Neutrophil (primary cell): ENCODE data around the gene MPDZ.

Experiments
- H3K27ac ChIP-seq: fragments of 200-600 bp; sonication (generic); 2 replicates; pipeline ENCODE4 v1.5.1; 2016; ENCODE audit warnings: mild to moderate bottlenecking, moderate library complexity
- H3K27me3 ChIP-seq: fragments of 200-600 bp; sonication (generic); 2 replicates; pipeline ENCODE4 v1.6.0; 2016; ENCODE audit warnings: mild to moderate bottlenecking
- H3K36me3 ChIP-seq: fragments of 200-600 bp; sonication (generic); 2 replicates; pipeline ENCODE4 v1.5.1; 2017
- H3K4me1 ChIP-seq, 2 experiments: fragments of 200-600 bp in 1 of 2; sonication (generic) in 1 of 2; 1 replicate in 1 of 2; 2 replicates in 1 of 2; pipeline versions ENCODE4 v1.5.1 to v1.6.1; 2013 to 2016; ENCODE audit warnings: low read depth in 1 of 2, low read length in 1 of 2, mild to moderate bottlenecking in 1 of 2, moderate library complexity in 1 of 2; ENCODE audit not compliant: control insufficient read depth in 1 of 2, insufficient read depth in 1 of 2
- H3K4me3 ChIP-seq, 2 experiments: fragments of 200-600 bp in 1 of 2; sonication (generic) in 1 of 2; 1 replicate in 1 of 2; 2 replicates in 1 of 2; pipeline ENCODE4 v1.5.1; 2013 to 2016; ENCODE audit warnings: low read depth in 1 of 2, low read length in 1 of 2, mild to moderate bottlenecking in 1 of 2, moderate library complexity in 1 of 2
- H3K9me3 ChIP-seq: fragments of 200-600 bp; sonication (generic); 2 replicates; pipeline ENCODE4 v1.5.1; 2016
- TF ChIP-seq, protein P1 (sequence below): fragments of 200-600 bp; sonication (generic); IDR thresholded peaks from 2 replicates; pipeline ENCODE4 v1.5.1; 2016; ENCODE audit warnings: antibody characterized with exemption

Gene MPDZ

GRCh38 chr9:13111778-13112177 is 167.7 kb downstream of the MPDZ start:
- Histone ChIP-seq H3K36me3 (no peaks in the 10 kb centered on the region), H3K4me3 (no peak overlapping the region), H3K27me3 (no peaks in the 10 kb centered on the region), H3K4me1 (no peaks in the 10 kb centered on the region), H3K27ac (no peak overlapping the region), H3K9me3 (no peaks in the 10 kb centered on the region)
- TF ChIP-seq, protein P1, sequence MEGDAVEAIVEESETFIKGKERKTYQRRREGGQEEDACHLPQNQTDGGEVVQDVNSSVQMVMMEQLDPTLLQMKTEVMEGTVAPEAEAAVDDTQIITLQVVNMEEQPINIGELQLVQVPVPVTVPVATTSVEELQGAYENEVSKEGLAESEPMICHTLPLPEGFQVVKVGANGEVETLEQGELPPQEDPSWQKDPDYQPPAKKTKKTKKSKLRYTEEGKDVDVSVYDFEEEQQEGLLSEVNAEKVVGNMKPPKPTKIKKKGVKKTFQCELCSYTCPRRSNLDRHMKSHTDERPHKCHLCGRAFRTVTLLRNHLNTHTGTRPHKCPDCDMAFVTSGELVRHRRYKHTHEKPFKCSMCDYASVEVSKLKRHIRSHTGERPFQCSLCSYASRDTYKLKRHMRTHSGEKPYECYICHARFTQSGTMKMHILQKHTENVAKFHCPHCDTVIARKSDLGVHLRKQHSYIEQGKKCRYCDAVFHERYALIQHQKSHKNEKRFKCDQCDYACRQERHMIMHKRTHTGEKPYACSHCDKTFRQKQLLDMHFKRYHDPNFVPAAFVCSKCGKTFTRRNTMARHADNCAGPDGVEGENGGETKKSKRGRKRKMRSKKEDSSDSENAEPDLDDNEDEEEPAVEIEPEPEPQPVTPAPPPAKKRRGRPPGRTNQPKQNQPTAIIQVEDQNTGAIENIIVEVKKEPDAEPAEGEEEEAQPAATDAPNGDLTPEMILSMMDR: no peak

- Histone ChIP-seq H3K36me3 (no peaks in the 10 kb centered on the region), H3K4me3 (no peak overlapping the region), H3K27me3 (no peaks in the 10 kb centered on the region), H3K4me1 (no peaks in the 10 kb centered on the region), H3K27ac (no peak overlapping the region), H3K9me3 (no peaks in the 10 kb centered on the region)
- TF ChIP-seq, protein P1: no peak
Observed at GRCh38 chr9:13110766-13111417, 168.6 kb downstream of the MPDZ start.

DNA sequence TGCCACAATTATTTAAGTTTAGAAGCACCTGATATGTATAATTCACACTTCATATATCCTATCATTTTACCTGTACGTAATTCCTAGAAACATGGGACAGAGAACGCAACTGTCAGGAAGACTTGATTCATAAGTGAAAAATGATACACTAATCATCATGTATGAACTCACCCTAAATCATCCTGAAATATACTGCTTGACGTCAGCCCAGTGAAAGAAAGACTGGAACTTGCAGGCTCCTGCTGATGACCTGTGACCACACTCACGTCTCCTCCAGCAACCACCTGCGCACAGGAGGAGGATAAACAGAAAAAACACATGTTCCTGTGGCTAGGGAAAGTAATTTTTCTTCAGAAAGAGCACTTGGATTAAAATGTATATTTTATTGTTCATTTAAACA is 169.7 kb downstream of the MPDZ start:
- H3K4me1 ChIP-seq: no peaks in the 10 kb centered on the region
- no peaks in the 10 kb centered on the region for H3K9me3 ChIP-seq
- no peaks in the 10 kb centered on the region for H3K36me3 ChIP-seq
- TF ChIP-seq, protein P1: no peak
- no peaks in the 10 kb centered on the region for H3K27me3 ChIP-seq
- H3K27ac ChIP-seq: no peak overlapping the region
- no peak overlapping the region for H3K4me3 ChIP-seq

DNA sequence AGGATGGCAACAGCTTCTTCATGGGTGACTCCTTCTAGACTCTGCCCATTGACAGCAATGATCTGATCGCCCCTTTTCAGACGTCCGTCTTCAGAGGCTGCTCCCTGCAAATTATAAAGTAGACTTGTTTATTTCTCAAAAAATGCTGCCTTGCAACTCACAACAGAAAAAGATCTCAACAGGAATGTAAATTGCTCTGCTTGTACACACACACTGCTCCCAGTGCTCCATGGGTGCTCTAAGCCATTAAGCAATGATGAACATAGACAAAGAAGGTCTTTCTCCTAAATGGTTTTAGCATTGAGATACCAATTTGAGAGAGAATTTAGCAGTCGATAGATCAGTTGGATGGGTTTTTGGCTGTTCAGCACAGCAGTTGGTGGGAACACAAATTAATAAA is 172.5 kb downstream of the MPDZ start:
- TF ChIP-seq, protein P1: no peak
- no peak overlapping the region for H3K4me3 ChIP-seq
- no peaks in the 10 kb centered on the region for H3K27me3 ChIP-seq
- H3K4me1 ChIP-seq: no peaks in the 10 kb centered on the region
- H3K9me3 ChIP-seq: no peaks in the 10 kb centered on the region
- H3K36me3 ChIP-seq: no peaks in the 10 kb centered on the region
- no peak overlapping the region for H3K27ac ChIP-seq

DNA sequence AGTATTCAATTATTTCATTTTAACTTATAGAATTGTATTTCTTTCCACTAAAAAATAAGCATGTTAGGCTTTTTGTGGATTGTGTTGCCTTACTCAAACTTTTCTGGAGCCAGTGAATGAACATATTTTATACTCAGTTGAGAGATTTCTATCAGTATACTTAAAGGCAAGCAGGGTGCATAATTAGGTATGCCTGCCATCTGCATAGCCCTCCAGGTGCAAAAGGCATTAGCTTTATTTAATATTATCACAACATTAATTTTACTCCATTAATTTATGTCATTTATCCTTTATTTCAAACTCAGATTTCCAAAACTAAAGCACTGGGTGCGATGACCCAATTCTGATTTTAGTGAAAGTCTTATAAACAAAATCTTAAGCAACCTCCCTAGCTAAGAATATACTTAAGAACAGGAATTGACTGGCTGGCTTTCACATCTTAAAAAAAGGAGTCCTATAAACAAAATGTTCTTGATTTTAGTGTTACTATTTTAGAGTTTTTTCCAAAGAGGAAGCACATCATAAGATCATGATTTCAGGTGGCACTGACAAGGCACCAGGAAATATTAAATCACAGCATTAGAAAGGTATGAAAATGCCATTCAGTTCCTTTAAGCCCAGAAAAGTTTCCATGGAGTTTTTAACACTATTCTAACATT is 178.4 kb downstream of the MPDZ start:
- TF ChIP-seq, protein P1: no peak
- H3K4me1 ChIP-seq: no peaks in the 10 kb centered on the region
- no peak overlapping the region for H3K27ac ChIP-seq
- no peak overlapping the region for H3K4me3 ChIP-seq
- no peaks in the 10 kb centered on the region for H3K9me3 ChIP-seq
- H3K36me3 ChIP-seq: no peaks in the 10 kb centered on the region
- H3K27me3 ChIP-seq: no peaks in the 10 kb centered on the region
